SK-N-SH treated with all-trans-retinoic acid at 6 μM for 48 hours (cell line): ENCODE data around the gene CPT1B.

ENCODE experiments used
- ATAC-seq: fragments of 200-7000 bp; cut with Tn5 transposase; 3 replicates; pipeline ENCODE4 v1.9.1; 2020; ENCODE audit warnings: mild to moderate bottlenecking, moderate library complexity
- ARNTL ChIP-seq: fragments of 450-650 bp; formaldehyde crosslinking; IDR thresholded peaks from 2 replicates; pipeline ENCODE4 v1.5.0; 2020; ENCODE audit warnings: low read depth, mild to moderate bottlenecking, moderate library complexity, borderline replicate concordance
- CREB5 ChIP-seq: fragments of 250-450 bp; sonication (Bioruptor Pico); IDR thresholded peaks from 2 replicates; pipeline ENCODE4 v1.5.1; 2020; ENCODE audit warnings: low read depth, mild to moderate bottlenecking, moderate library complexity
- CSDC2 ChIP-seq: fragments of 250-450 bp; sonication (Bioruptor Pico); IDR thresholded peaks from 2 replicates; pipeline ENCODE4 v1.5.0; 2020; ENCODE audit warnings: mild to moderate bottlenecking, moderate library complexity
- CSRNP3 ChIP-seq: fragments of 250-450 bp; sonication (Bioruptor Pico); IDR thresholded peaks from 2 replicates; pipeline ENCODE4 v1.5.1; 2021; ENCODE audit warnings: mild to moderate bottlenecking, moderate library complexity
- ESRRG ChIP-seq: fragments of 250-450 bp; sonication (Bioruptor Pico); IDR thresholded peaks from 2 replicates; pipeline ENCODE4 v1.6.1; 2021; ENCODE audit warnings: mild to moderate bottlenecking
- GLIS3 ChIP-seq: fragments of 250-450 bp; sonication (Bioruptor Pico); IDR thresholded peaks from 2 replicates; pipeline ENCODE4 v1.5.0; 2020; ENCODE audit warnings: mild to moderate bottlenecking, moderate library complexity
- ISL1 ChIP-seq: fragments of 250-450 bp; sonication (Bioruptor Pico); IDR thresholded peaks from 2 replicates; pipeline ENCODE4 v2.1.2; 2022; ENCODE audit warnings: mild to moderate bottlenecking, moderate library complexity
- OSR1 ChIP-seq: fragments of 250-450 bp; sonication (Bioruptor Pico); IDR thresholded peaks from 2 replicates; pipeline ENCODE4 v1.8.0; 2022; ENCODE audit warnings: moderate library complexity, mild to moderate bottlenecking, inconsistent platforms
- PATZ1 ChIP-seq: fragments of 250-450 bp; sonication (Bioruptor Pico); IDR thresholded peaks from 2 replicates; pipeline ENCODE4 v1.8.0; 2020; ENCODE audit warnings: mild to moderate bottlenecking, moderate library complexity, borderline replicate concordance
- POU6F1 ChIP-seq: fragments of 250-450 bp; sonication (Bioruptor Pico); IDR thresholded peaks from 2 replicates; pipeline ENCODE4 v1.8.0; 2021; ENCODE audit warnings: low read depth, mild to moderate bottlenecking, moderate library complexity, borderline replicate concordance
- PPARA ChIP-seq: fragments of 250-450 bp; sonication (Bioruptor Pico); IDR thresholded peaks from 2 replicates; pipeline ENCODE4 v1.5.0; 2020; ENCODE audit warnings: mild to moderate bottlenecking, borderline replicate concordance
- RARB ChIP-seq: fragments of 250-450 bp; sonication (Bioruptor Pico); IDR thresholded peaks from 2 replicates; pipeline ENCODE4 v1.8.0; 2021; ENCODE audit warnings: mild to moderate bottlenecking, moderate library complexity
- SNAI2 ChIP-seq: fragments of 250-450 bp; sonication (Bioruptor Pico); IDR thresholded peaks from 2 replicates; pipeline ENCODE4 v1.5.0; 2020; ENCODE audit warnings: mild to moderate bottlenecking, moderate library complexity
- TCF4 ChIP-seq: fragments of 250-450 bp; sonication (Bioruptor Pico); IDR thresholded peaks from 2 replicates; pipeline ENCODE4 v1.8.0; 2021; ENCODE audit warnings: mild to moderate bottlenecking, moderate library complexity, borderline replicate concordance
- TOX ChIP-seq: fragments of 250-450 bp; sonication (Bioruptor Pico); IDR thresholded peaks from 2 replicates; pipeline ENCODE4 v1.8.0; 2021; ENCODE audit warnings: mild to moderate bottlenecking, moderate library complexity, borderline replicate concordance
- ZFP3 ChIP-seq: fragments of 250-450 bp; sonication (Bioruptor Pico); IDR thresholded peaks from 2 replicates; pipeline ENCODE4 v1.5.0; 2020; ENCODE audit warnings: mild to moderate bottlenecking, moderate library complexity
- ZFP30 ChIP-seq: fragments of 450-650 bp; formaldehyde crosslinking; IDR thresholded peaks from 2 replicates; pipeline ENCODE4 v1.5.0; 2022; ENCODE audit warnings: mild to moderate bottlenecking, moderate library complexity
- ZNF565 ChIP-seq: fragments of 450-650 bp; formaldehyde crosslinking; conservative IDR thresholded peaks from 2 replicates; pipeline ENCODE4 v1.5.0; 2020; ENCODE audit warnings: low read depth, mild to moderate bottlenecking, moderate library complexity
- ZNF70 ChIP-seq: fragments of 450-650 bp; formaldehyde crosslinking; IDR thresholded peaks from 2 replicates; pipeline ENCODE4 v1.5.0; 2020; ENCODE audit warnings: mild to moderate bottlenecking, moderate library complexity
- ZNF8 ChIP-seq: fragments of 450-650 bp; formaldehyde crosslinking; IDR thresholded peaks from 2 replicates; pipeline ENCODE4 v1.5.0; 2020; ENCODE audit warnings: mild to moderate bottlenecking, moderate library complexity

The CPT1B gene

GRCh38 chr22:50569041-50569459 is 9.2 kb downstream of the CPT1B start (continued):
- TF ChIP-seq OSR1 (CRISPR knock-in tag) (no peak), ESRRG (no peak), CSRNP3 (CRISPR knock-in tag) (no peak), ZNF8 (CRISPR knock-in tag) (no peak)

GRCh38 chr22:50568626-50569025 is 9.6 kb downstream of the CPT1B start:
- no peak for ATAC-seq
- TF ChIP-seq OSR1 (CRISPR knock-in tag) = no peak
- TF ChIP-seq TCF4 (CRISPR knock-in tag) = no peak
- TF ChIP-seq ESRRG = no peak
- TF ChIP-seq ZNF8 (CRISPR knock-in tag) = no peak
- TF ChIP-seq ISL1 = no peak
- no peak for TF ChIP-seq ZNF70
- TF ChIP-seq ZFP3 (CRISPR knock-in tag) = no peak
- TF ChIP-seq CREB5 (CRISPR knock-in tag) = no peak
- TF ChIP-seq PATZ1 (CRISPR knock-in tag) = no peak
- TF ChIP-seq ZNF565 (CRISPR knock-in tag) = no peak
- TF ChIP-seq CSRNP3 (CRISPR knock-in tag) = no peak
- no peak for TF ChIP-seq RARB
- no peak for TF ChIP-seq SNAI2
- no peak for TF ChIP-seq CSDC2 (CRISPR knock-in tag)

- ATAC-seq = no peak
- no peak for TF ChIP-seq CREB5 (CRISPR knock-in tag)
- TF ChIP-seq ESRRG = no peak
- no peak for TF ChIP-seq TOX (CRISPR knock-in tag)
- TF ChIP-seq POU6F1 = no peak
- no peak for TF ChIP-seq ARNTL (CRISPR knock-in tag)
- TF ChIP-seq RARB = no peak
- no peak for TF ChIP-seq CSRNP3 (CRISPR knock-in tag)
- TF ChIP-seq OSR1 (CRISPR knock-in tag) = no peak
- TF ChIP-seq ZFP3 (CRISPR knock-in tag) = no peak
- no peak for TF ChIP-seq ZNF565 (CRISPR knock-in tag)
- no peak for TF ChIP-seq ZFP30 (CRISPR knock-in tag)
- no peak for TF ChIP-seq PATZ1 (CRISPR knock-in tag)
- no peak for TF ChIP-seq PPARA (CRISPR knock-in tag)
- no peak for TF ChIP-seq ZNF70
- no peak for TF ChIP-seq GLIS3 (CRISPR knock-in tag)
- no peak for TF ChIP-seq CSDC2 (CRISPR knock-in tag)
- no peak for TF ChIP-seq ISL1
Observed at GRCh38 chr22:50567721-50568252, 10.4 kb downstream of the CPT1B start.
